Stimulated activated naive CD8-positive, alpha-beta T cell treated with anti-CD3 and anti-CD28 coated beads, Interleukin-15, Interleukin-2, amounts not matched to agents 100 ng/mL and 50 ng/mL, for 24 hours (primary cell): ENCODE data around the gene LRRC43.

Source experiments
- H3K27ac Mint-ChIP-seq: one replicate; pipeline ENCODE4 v1.8.0; 2021; ENCODE audit warnings: mild to moderate bottlenecking, mixed read lengths
- H3K27me3 Mint-ChIP-seq: one replicate; pipeline ENCODE4 v1.8.0; 2021; ENCODE audit warnings: mixed read lengths
- H3K36me3 Mint-ChIP-seq: one replicate; pipeline ENCODE4 v1.8.0; 2021; ENCODE audit warnings: low read depth, mixed read lengths
- H3K4me1 Mint-ChIP-seq: one replicate; pipeline ENCODE4 v1.8.0; 2021; ENCODE audit warnings: low read depth, mixed read lengths
- H3K4me3 Mint-ChIP-seq: one replicate; pipeline ENCODE4 v1.8.0; 2021; ENCODE audit warnings: mild to moderate bottlenecking, mixed read lengths
- H3K9me3 Mint-ChIP-seq: one replicate; pipeline ENCODE4 v1.8.0; 2021; ENCODE audit warnings: mixed read lengths

LRRC43 gene

GRCh38 chr12:122145505-122146330, 37.2 kb upstream of the LRRC43 start:
- Mint-ChIP-seq H3K4me1 (no peaks in the 10 kb centered on the region), H3K27ac (no peak overlapping the region), H3K4me3 (no peak overlapping the region), H3K27me3 (no peaks in the 10 kb centered on the region), H3K36me3 (peaks cover 10% of the 10 kb centered on the region), H3K9me3 (no peaks in the 10 kb centered on the region)

GRCh38 chr12:122147514-122148290, 35.2 kb upstream of the LRRC43 start:
- Mint-ChIP-seq H3K4me3 (no peak overlapping the region), H3K9me3 (no peaks in the 10 kb centered on the region), H3K36me3 (peaks cover 6% of the 10 kb centered on the region), H3K4me1 (no peaks in the 10 kb centered on the region), H3K27me3 (no peaks in the 10 kb centered on the region), H3K27ac (no peak overlapping the region)

- Mint-ChIP-seq H3K4me3 (no peak overlapping the region), H3K9me3 (no peaks in the 10 kb centered on the region), H3K36me3 (peaks cover 5% of the 10 kb centered on the region), H3K27ac (no peak overlapping the region), H3K27me3 (no peaks in the 10 kb centered on the region), H3K4me1 (no peaks in the 10 kb centered on the region)
Measured at GRCh38 chr12:122148657-122149056, 34.3 kb upstream of the LRRC43 start.

- H3K36me3 Mint-ChIP-seq = no peaks in the 10 kb centered on the region
- no peaks in the 10 kb centered on the region for H3K9me3 Mint-ChIP-seq
- H3K27ac Mint-ChIP-seq = no peak overlapping the region
- no peaks in the 10 kb centered on the region for H3K27me3 Mint-ChIP-seq
- no peaks in the 10 kb centered on the region for H3K4me1 Mint-ChIP-seq
- no peak overlapping the region for H3K4me3 Mint-ChIP-seq
Measured at GRCh38 chr12:122150127-122150681, 32.7 kb upstream of the LRRC43 start.

GRCh38 chr12:122152754-122153153, 30.2 kb upstream of the LRRC43 start:
- Mint-ChIP-seq H3K4me3 (no peak overlapping the region), H3K9me3 (no peaks in the 10 kb centered on the region)

GRCh38 chr12:122155705-122156104, 27.2 kb upstream of the LRRC43 start:
- no peak overlapping the region for H3K4me3 Mint-ChIP-seq
- no peaks in the 10 kb centered on the region for H3K36me3 Mint-ChIP-seq
- no peak overlapping the region for H3K27ac Mint-ChIP-seq
- no peaks in the 10 kb centered on the region for H3K27me3 Mint-ChIP-seq
- H3K9me3 Mint-ChIP-seq = no peaks in the 10 kb centered on the region
- H3K4me1 Mint-ChIP-seq = no peaks in the 10 kb centered on the region

More at GRCh38 chr12:122152754-122153153, 30.2 kb upstream of the LRRC43 start:
- no peaks in the 10 kb centered on the region for H3K36me3 Mint-ChIP-seq
- no peak overlapping the region for H3K27ac Mint-ChIP-seq
- no peaks in the 10 kb centered on the region for H3K4me1 Mint-ChIP-seq
- no peaks in the 10 kb centered on the region for H3K27me3 Mint-ChIP-seq

GRCh38 chr12:122158700-122159285, 24.1 kb upstream of the LRRC43 start:
- no peak overlapping the region for H3K4me3 Mint-ChIP-seq
- peaks cover 17% of the 10 kb centered on the region for H3K4me1 Mint-ChIP-seq
- no peaks in the 10 kb centered on the region for H3K36me3 Mint-ChIP-seq
- H3K27ac Mint-ChIP-seq = no peak overlapping the region
- no peaks in the 10 kb centered on the region for H3K9me3 Mint-ChIP-seq
- H3K27me3 Mint-ChIP-seq = no peaks in the 10 kb centered on the region

GRCh38 chr12:122159882-122160281, 23.0 kb upstream of the LRRC43 start:
- H3K4me1 Mint-ChIP-seq = peaks cover 18% of the 10 kb centered on the region
- H3K27me3 Mint-ChIP-seq = no peaks in the 10 kb centered on the region
- H3K27ac Mint-ChIP-seq = no peak overlapping the region
- no peak overlapping the region for H3K4me3 Mint-ChIP-seq
- H3K9me3 Mint-ChIP-seq = no peaks in the 10 kb centered on the region
- no peaks in the 10 kb centered on the region for H3K36me3 Mint-ChIP-seq

- no peak overlapping the region for H3K4me3 Mint-ChIP-seq
- no peak overlapping the region for H3K27ac Mint-ChIP-seq
- H3K27me3 Mint-ChIP-seq = no peaks in the 10 kb centered on the region
- H3K36me3 Mint-ChIP-seq = no peaks in the 10 kb centered on the region
- no peaks in the 10 kb centered on the region for H3K9me3 Mint-ChIP-seq
- H3K4me1 Mint-ChIP-seq = peaks cover 21% of the 10 kb centered on the region
Measured at GRCh38 chr12:122160761-122161160, 22.2 kb upstream of the LRRC43 start.

- no peaks in the 10 kb centered on the region for H3K27me3 Mint-ChIP-seq
- H3K4me1 Mint-ChIP-seq = peaks cover 21% of the 10 kb centered on the region
- H3K4me3 Mint-ChIP-seq = no peak overlapping the region
- H3K36me3 Mint-ChIP-seq = no peaks in the 10 kb centered on the region
- H3K27ac Mint-ChIP-seq = no peak overlapping the region
- H3K9me3 Mint-ChIP-seq = no peaks in the 10 kb centered on the region
Measured at GRCh38 chr12:122161682-122162081, 21.2 kb upstream of the LRRC43 start.

GRCh38 chr12:122162976-122163375, 19.9 kb upstream of the LRRC43 start:
- H3K27ac Mint-ChIP-seq = no peak overlapping the region
- no peaks in the 10 kb centered on the region for H3K9me3 Mint-ChIP-seq
- H3K36me3 Mint-ChIP-seq = no peaks in the 10 kb centered on the region
- no peaks in the 10 kb centered on the region for H3K27me3 Mint-ChIP-seq
- H3K4me1 Mint-ChIP-seq = peaks cover 24% of the 10 kb centered on the region
- no peak overlapping the region for H3K4me3 Mint-ChIP-seq

GRCh38 chr12:122166422-122167349, 16.2 kb upstream of the LRRC43 start:
- Mint-ChIP-seq H3K36me3 (no peaks in the 10 kb centered on the region), H3K4me1 (peaks cover 22% of the 10 kb centered on the region), H3K4me3 (no peak overlapping the region), H3K9me3 (no peaks in the 10 kb centered on the region), H3K27me3 (peaks cover 3% of the 10 kb centered on the region), H3K27ac (no peak overlapping the region)

GRCh38 chr12:122167356-122167925, 15.5 kb upstream of the LRRC43 start:
- Mint-ChIP-seq H3K9me3 (no peaks in the 10 kb centered on the region), H3K4me3 (no peak overlapping the region), H3K36me3 (no peaks in the 10 kb centered on the region), H3K27me3 (peaks cover 3% of the 10 kb centered on the region), H3K4me1 (peaks cover 14% of the 10 kb centered on the region), H3K27ac (no peak overlapping the region)

GRCh38 chr12:122168492-122168891, 14.4 kb upstream of the LRRC43 start:
- Mint-ChIP-seq H3K36me3 (no peaks in the 10 kb centered on the region), H3K27me3 (peaks cover 3% of the 10 kb centered on the region), H3K4me1 (peaks cover 8% of the 10 kb centered on the region), H3K27ac (no peak overlapping the region), H3K4me3 (no peak overlapping the region), H3K9me3 (no peaks in the 10 kb centered on the region)
